DND-41 (cell line): ENCODE data around the gene KIAA1143.

Experiments used
- ATAC-seq: fragments of 200-7000 bp; cut with Tn5 transposase; 3 replicates; pipeline ENCODE4 v1.9.1; 2021; ENCODE audit warnings: low read depth; ENCODE audit not compliant: insufficient read depth
- DNase-seq: peaks from one replicate; pipeline ENCODE4 v3.0.0-alpha.2; 2020
- H2AFZ ChIP-seq: 2 replicates; pipeline ENCODE4 v1.6.0; 2012; ENCODE audit warnings: low read depth, low read length
- H3K27ac ChIP-seq: 2 replicates; pipeline ENCODE4 v1.5.1; 2012; ENCODE audit warnings: low read length, inconsistent platforms
- H3K27me3 ChIP-seq: fragments of 200-600 bp; sonication (generic); 2 replicates; pipeline ENCODE4 v1.6.0; 2012; ENCODE audit warnings: low read length, mild to moderate bottlenecking, inconsistent platforms; ENCODE audit not compliant: insufficient read depth, poor library complexity
- H3K36me3 ChIP-seq: 2 replicates; pipeline ENCODE4 v1.5.1; 2012; ENCODE audit warnings: low read length, inconsistent platforms; ENCODE audit not compliant: insufficient read depth
- H3K4me1 ChIP-seq: 2 replicates; pipeline ENCODE4 v1.5.1; 2012; ENCODE audit warnings: mild to moderate bottlenecking, low read length; ENCODE audit not compliant: insufficient read depth
- H3K4me2 ChIP-seq: 2 replicates; pipeline ENCODE4 v1.6.0; 2012; ENCODE audit warnings: mild to moderate bottlenecking, moderate library complexity, low read length, inconsistent platforms; ENCODE audit not compliant: insufficient read depth
- H3K4me3 ChIP-seq, 2 experiments: fragments of 200-600 bp in 1 of 2; shearing (Covaris generic) in 1 of 2; 2 replicates each; pipeline ENCODE4 v1.5.1; 2012 to 2016; ENCODE audit warnings: inconsistent platforms in 2 of 2, low read length in 2 of 2, mild to moderate bottlenecking in 2 of 2, low read depth in 1 of 2, moderate library complexity in 1 of 2
- H3K79me2 ChIP-seq: 2 replicates; pipeline ENCODE4 v1.6.0; 2012; ENCODE audit warnings: low read length, inconsistent platforms; ENCODE audit not compliant: insufficient read depth
- H3K9ac ChIP-seq: 2 replicates; pipeline ENCODE4 v1.6.0; 2012; ENCODE audit warnings: low read depth, mild to moderate bottlenecking, inconsistent platforms, low read length, moderate library complexity
- H3K9me3 ChIP-seq: 2 replicates; pipeline ENCODE4 v1.5.1; 2012; ENCODE audit warnings: low read length, moderate library complexity, mild to moderate bottlenecking, inconsistent platforms; ENCODE audit not compliant: insufficient read depth, severe bottlenecking
- H4K20me1 ChIP-seq: 2 replicates; pipeline ENCODE4 v1.6.0; 2012; ENCODE audit warnings: low read length; ENCODE audit not compliant: insufficient read depth
- CTCF ChIP-seq: IDR thresholded peaks from 2 replicates; pipeline ENCODE4 v1.5.1; 2012; ENCODE audit warnings: borderline replicate concordance, low read length, moderate library complexity, mild to moderate bottlenecking; ENCODE audit not compliant: poor library complexity, severe bottlenecking; ENCODE audit errors: extremely low read depth
- EZH2 ChIP-seq: IDR thresholded peaks from 3 replicates; pipeline ENCODE4 v1.6.1; 2012; ENCODE audit warnings: borderline replicate concordance, low read depth, mild to moderate bottlenecking, moderate library complexity, low read length, inconsistent platforms; ENCODE audit not compliant: severe bottlenecking

Gene KIAA1143

GRCh38 chr3:44771424-44772098 is 10.1 kb upstream of the KIAA1143 start:
- Histone ChIP-seq H3K79me2 (peaks cover 88% of the 10 kb centered on the region), H3K36me3 (peaks cover 85% of the 10 kb centered on the region), H3K9me3 (peaks cover 9% of the 10 kb centered on the region)

GRCh38 chr3:44764248-44764647 is 2.8 kb upstream of the KIAA1143 start:
- peaks cover 62% of the 10 kb centered on the region for H3K36me3 ChIP-seq

More at GRCh38 chr3:44771424-44772098, 10.1 kb upstream of the KIAA1143 start:
- Histone ChIP-seq H3K4me1 (no peaks in the 10 kb centered on the region), H3K27me3 (no peaks in the 10 kb centered on the region), H4K20me1 (peaks cover 9% of the 10 kb centered on the region; the same call in 1 of the 2 replicates), H3K4me2 (no peak overlapping the region), H3K27ac (no peak overlapping the region), H3K4me3 (no peak overlapping the region), H2AFZ (no peak overlapping the region), H3K9ac (no peak overlapping the region)
- TF ChIP-seq EZH2 (no peak), CTCF (no peak)
- no peak for DNase-seq
- no peak for ATAC-seq

GRCh38 chr3:44762690-44763089 is 1.3 kb upstream of the KIAA1143 start:
- Histone ChIP-seq H3K9ac (peak overlapping the region; percentile 88), H3K4me3 (peak overlapping the region; percentile 95 to 96), H3K27ac (peak overlapping the region; percentile 95), H3K4me1 (peaks cover 55% of the 10 kb centered on the region), H3K79me2 (peaks cover 96% of the 10 kb centered on the region), H3K27me3 (no peaks in the 10 kb centered on the region), H3K4me2 (peak overlapping the region; percentile 70), H4K20me1 (peaks cover 4% of the 10 kb centered on the region; the same call in 1 of the 2 replicates), H3K36me3 (peaks cover 60% of the 10 kb centered on the region), H3K9me3 (peaks cover 14% of the 10 kb centered on the region), H2AFZ (peak overlapping the region; percentile 89)
- DNase-seq = no peak
- ATAC-seq = no peak
- no peak for TF ChIP-seq CTCF

More at GRCh38 chr3:44764248-44764647, 2.8 kb upstream of the KIAA1143 start:
- Histone ChIP-seq H3K9ac (no peak overlapping the region), H3K27ac (no peak overlapping the region), H3K27me3 (no peaks in the 10 kb centered on the region), H3K4me1 (peaks cover 46% of the 10 kb centered on the region), H3K79me2 (peaks cover 96% of the 10 kb centered on the region), H2AFZ (no peak overlapping the region), H3K9me3 (peaks cover 16% of the 10 kb centered on the region), H4K20me1 (peaks cover 4% of the 10 kb centered on the region; the same call in 1 of the 2 replicates), H3K4me2 (peak overlapping the region; percentile 70), H3K4me3 (no peak overlapping the region)
- DNase-seq (no peak), ATAC-seq (no peak)
- TF ChIP-seq EZH2 (no peak), CTCF (no peak)
